MM.1S (cell line): ENCODE measurements around the gene KCNMB2.

Experiments used
- DNase-seq: peaks from one replicate; pipeline ENCODE4 v3.0.0-alpha.2; 2015
- H2AFZ ChIP-seq: fragments of 300-600 bp; sonication (generic); 2 replicates; pipeline ENCODE4 v1.6.0; 2016; ENCODE audit warnings: antibody characterized with exemption, low read length
- H3F3A ChIP-seq: fragments of 300-600 bp; sonication (generic); 2 replicates; pipeline ENCODE4 v1.6.1; 2016; ENCODE audit warnings: mild to moderate bottlenecking, antibody characterized with exemption, low read length, moderate library complexity, mixed read lengths; ENCODE audit not compliant: insufficient read depth
- H3K27ac ChIP-seq: fragments of 300-600 bp; sonication (generic); 2 replicates; pipeline ENCODE4 v1.5.1; 2016; ENCODE audit warnings: mild to moderate bottlenecking, low read length
- H3K27me3 ChIP-seq: fragments of 300-600 bp; sonication (generic); replicated peaks from 2 replicates; pipeline ENCODE4 v1.6.0; 2016; ENCODE audit warnings: low read length; ENCODE audit not compliant: insufficient read depth
- H3K36me3 ChIP-seq: fragments of 300-600 bp; sonication (generic); replicated peaks from 2 replicates; pipeline ENCODE4 v1.6.1; 2016; ENCODE audit warnings: mild to moderate bottlenecking, low read length, mixed read lengths; ENCODE audit not compliant: insufficient read depth
- H3K4me1 ChIP-seq: fragments of 300-600 bp; sonication (generic); 2 replicates; pipeline ENCODE4 v1.6.1; 2016; ENCODE audit warnings: low read length, mixed read lengths
- H3K4me2 ChIP-seq: fragments of 300-600 bp; sonication (generic); 2 replicates; pipeline ENCODE4 v1.6.0; 2016; ENCODE audit warnings: low read depth, low read length
- H3K4me3 ChIP-seq: fragments of 300-600 bp; sonication (generic); 2 replicates; pipeline ENCODE4 v1.5.1; 2016; ENCODE audit warnings: low read length, mixed read lengths
- H3K79me2 ChIP-seq: fragments of 300-600 bp; sonication (generic); 2 replicates; pipeline ENCODE4 v1.6.1; 2016; ENCODE audit warnings: mixed run types, low read length, mixed read lengths
- H3K9ac ChIP-seq: fragments of 300-600 bp; sonication (generic); 2 replicates; pipeline ENCODE4 v1.6.1; 2016; ENCODE audit warnings: low read length, mixed read lengths
- H3K9me2 ChIP-seq: fragments of 300-600 bp; sonication (generic); replicated peaks from 2 replicates; pipeline ENCODE4 v1.6.1; 2016; ENCODE audit warnings: mild to moderate bottlenecking, low read length, mixed read lengths; ENCODE audit not compliant: insufficient read depth
- H3K9me3 ChIP-seq: fragments of 300-600 bp; sonication (generic); replicated peaks from 2 replicates; pipeline ENCODE4 v1.6.1; 2016; ENCODE audit warnings: mild to moderate bottlenecking, low read length, mixed read lengths; ENCODE audit not compliant: insufficient read depth
- H4K20me1 ChIP-seq: fragments of 300-600 bp; sonication (generic); 2 replicates; pipeline ENCODE4 v1.6.1; 2016; ENCODE audit warnings: mild to moderate bottlenecking, low read length, moderate library complexity, mixed read lengths; ENCODE audit not compliant: insufficient read depth
- EZH2 ChIP-seq: fragments of 300-600 bp; sonication (generic); optimal IDR thresholded peaks from 2 replicates; pipeline ENCODE3; 2017; ENCODE audit warnings: low read depth, mild to moderate bottlenecking, antibody characterized with exemption, low read length, mixed read lengths
- EZH2phosphoT487 ChIP-seq: fragments of 300-600 bp; sonication (generic); IDR thresholded peaks from 2 replicates; pipeline ENCODE4 v1.6.1; 2018; ENCODE audit warnings: antibody characterized with exemption, low read length
- TF ChIP-seq, protein P1 (sequence below): fragments of 300-600 bp; sonication (generic); IDR thresholded peaks from 2 replicates; pipeline ENCODE4 v1.5.1; 2016; ENCODE audit warnings: antibody characterized with exemption, low read length, mixed read lengths

Gene KCNMB2

DNA sequence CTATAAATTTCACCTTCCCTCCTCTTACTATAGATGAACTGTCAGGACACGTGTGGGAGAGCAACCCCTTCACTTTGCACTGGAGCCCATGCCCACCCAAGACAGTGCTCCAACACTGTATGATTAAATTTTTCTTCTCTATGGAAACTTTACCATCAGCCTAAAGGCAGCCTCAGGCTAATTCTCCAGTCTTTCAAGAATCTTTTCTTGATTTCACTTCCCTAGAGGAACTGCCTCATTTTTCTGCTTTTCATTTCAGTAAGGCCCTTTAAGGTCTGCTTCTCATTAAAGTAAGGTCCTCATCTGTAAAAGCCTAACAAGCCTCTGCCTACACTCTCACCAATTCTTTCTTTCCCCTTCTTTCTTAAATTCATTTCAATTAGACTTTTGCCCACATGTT lies 137.3 kb downstream of the KCNMB2 start:
- no peaks in the 10 kb centered on the region for H4K20me1 ChIP-seq
- no peak overlapping the region for H3K27ac ChIP-seq
- H3F3A ChIP-seq: no peaks in the 10 kb centered on the region
- TF ChIP-seq, protein P1, sequence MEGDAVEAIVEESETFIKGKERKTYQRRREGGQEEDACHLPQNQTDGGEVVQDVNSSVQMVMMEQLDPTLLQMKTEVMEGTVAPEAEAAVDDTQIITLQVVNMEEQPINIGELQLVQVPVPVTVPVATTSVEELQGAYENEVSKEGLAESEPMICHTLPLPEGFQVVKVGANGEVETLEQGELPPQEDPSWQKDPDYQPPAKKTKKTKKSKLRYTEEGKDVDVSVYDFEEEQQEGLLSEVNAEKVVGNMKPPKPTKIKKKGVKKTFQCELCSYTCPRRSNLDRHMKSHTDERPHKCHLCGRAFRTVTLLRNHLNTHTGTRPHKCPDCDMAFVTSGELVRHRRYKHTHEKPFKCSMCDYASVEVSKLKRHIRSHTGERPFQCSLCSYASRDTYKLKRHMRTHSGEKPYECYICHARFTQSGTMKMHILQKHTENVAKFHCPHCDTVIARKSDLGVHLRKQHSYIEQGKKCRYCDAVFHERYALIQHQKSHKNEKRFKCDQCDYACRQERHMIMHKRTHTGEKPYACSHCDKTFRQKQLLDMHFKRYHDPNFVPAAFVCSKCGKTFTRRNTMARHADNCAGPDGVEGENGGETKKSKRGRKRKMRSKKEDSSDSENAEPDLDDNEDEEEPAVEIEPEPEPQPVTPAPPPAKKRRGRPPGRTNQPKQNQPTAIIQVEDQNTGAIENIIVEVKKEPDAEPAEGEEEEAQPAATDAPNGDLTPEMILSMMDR: no peak
- no peak for TF ChIP-seq EZH2phosphoT487
- no peak overlapping the region for H2AFZ ChIP-seq
- peaks cover 13% of the 10 kb centered on the region for H3K4me1 ChIP-seq
- no peaks in the 10 kb centered on the region for H3K36me3 ChIP-seq
- no peaks in the 10 kb centered on the region for H3K79me2 ChIP-seq
- DNase-seq: no peak
- no peaks in the 10 kb centered on the region for H3K9me2 ChIP-seq
- no peak overlapping the region for H3K9ac ChIP-seq
- no peak overlapping the region for H3K4me3 ChIP-seq
- no peaks in the 10 kb centered on the region for H3K27me3 ChIP-seq
- no peaks in the 10 kb centered on the region for H3K9me3 ChIP-seq
- H3K4me2 ChIP-seq: no peak overlapping the region

DNA sequence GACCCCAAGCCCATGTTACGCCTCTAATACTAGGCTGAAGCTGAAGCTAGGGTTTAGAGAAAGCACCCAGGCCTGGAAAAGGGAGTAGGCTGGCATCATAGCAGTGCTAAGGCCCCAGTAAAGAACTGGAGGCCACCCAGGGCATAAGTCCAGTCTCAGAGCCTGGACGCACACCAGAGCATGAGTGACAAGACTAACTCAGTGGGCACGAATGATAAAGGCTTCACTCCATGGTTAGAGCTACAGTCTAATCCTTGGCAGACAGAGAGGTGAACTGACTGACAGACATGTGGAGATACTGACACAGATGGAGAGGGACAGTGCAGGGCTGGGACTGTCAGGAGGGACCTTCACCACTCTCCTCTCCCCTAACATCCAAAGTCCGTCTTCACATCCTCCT lies 139.8 kb downstream of the KCNMB2 start:
- no peaks in the 10 kb centered on the region for H4K20me1 ChIP-seq
- no peaks in the 10 kb centered on the region for H3K27me3 ChIP-seq
- H3F3A ChIP-seq: no peaks in the 10 kb centered on the region
- H3K4me1 ChIP-seq: no peaks in the 10 kb centered on the region
- TF ChIP-seq EZH2 (no peak), EZH2phosphoT487 (no peak)
- TF ChIP-seq, protein P1: no peak
- H2AFZ ChIP-seq: no peak overlapping the region
- H3K36me3 ChIP-seq: no peaks in the 10 kb centered on the region
- no peak overlapping the region for H3K4me2 ChIP-seq
- DNase-seq: no peak
- no peaks in the 10 kb centered on the region for H3K9me2 ChIP-seq
- no peak overlapping the region for H3K4me3 ChIP-seq
- no peak overlapping the region for H3K9ac ChIP-seq
- H3K9me3 ChIP-seq: no peaks in the 10 kb centered on the region
- no peak overlapping the region for H3K27ac ChIP-seq
- H3K79me2 ChIP-seq: no peaks in the 10 kb centered on the region

DNA sequence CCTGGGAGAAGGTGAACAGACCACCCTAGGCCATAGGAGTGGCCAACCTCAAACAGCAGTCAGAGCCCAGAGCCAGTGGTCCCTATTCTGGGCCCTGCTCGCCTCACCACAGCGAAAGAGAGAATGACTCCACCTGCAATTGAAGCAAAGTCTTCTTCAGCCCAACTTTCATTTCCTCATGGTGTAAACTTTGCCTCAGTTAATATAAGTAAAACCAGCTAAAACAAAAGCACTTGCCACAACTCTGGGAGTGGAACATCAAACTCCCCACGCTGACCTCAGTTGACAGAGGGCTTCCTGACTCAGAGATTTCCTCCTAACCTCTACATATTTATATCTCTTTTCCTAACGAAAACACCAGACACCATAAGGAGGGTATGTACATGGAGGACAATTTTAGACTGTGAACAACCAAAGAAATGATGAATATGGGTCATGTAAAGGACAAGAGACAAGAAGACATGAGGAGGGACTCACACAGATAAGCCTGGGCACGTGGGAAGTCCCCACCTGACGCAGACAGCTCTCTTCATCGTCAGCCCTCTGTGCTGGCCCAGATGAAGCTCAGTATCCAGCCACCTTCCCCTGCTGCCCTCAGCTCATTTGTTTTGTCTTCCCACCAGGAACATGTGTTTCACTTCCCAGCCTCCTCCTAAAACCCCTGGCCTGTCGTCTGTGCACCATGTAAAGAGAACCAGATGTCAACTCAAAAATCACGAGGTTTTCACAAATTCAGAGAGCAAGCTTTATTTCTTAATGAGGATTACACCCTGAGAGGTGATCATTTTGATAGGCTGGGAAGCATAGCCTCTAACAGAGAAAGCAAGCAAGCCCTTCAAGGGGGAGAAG lies 140.9 kb downstream of the KCNMB2 start:
- Histone ChIP-seq H3K4me3 (no peak overlapping the region), H3K9me2 (no peaks in the 10 kb centered on the region), H3K36me3 (no peaks in the 10 kb centered on the region), H3K27ac (no peak overlapping the region), H3K9ac (no peak overlapping the region), H2AFZ (no peak overlapping the region), H3K4me2 (no peak overlapping the region), H3K4me1 (no peaks in the 10 kb centered on the region), H3K79me2 (no peaks in the 10 kb centered on the region), H4K20me1 (no peaks in the 10 kb centered on the region), H3K27me3 (no peaks in the 10 kb centered on the region), H3K9me3 (no peaks in the 10 kb centered on the region), H3F3A (no peaks in the 10 kb centered on the region)
- no peak for DNase-seq
- TF ChIP-seq, protein P1: no peak
